ENCODE measurements around the gene SNPH.

DNA sequence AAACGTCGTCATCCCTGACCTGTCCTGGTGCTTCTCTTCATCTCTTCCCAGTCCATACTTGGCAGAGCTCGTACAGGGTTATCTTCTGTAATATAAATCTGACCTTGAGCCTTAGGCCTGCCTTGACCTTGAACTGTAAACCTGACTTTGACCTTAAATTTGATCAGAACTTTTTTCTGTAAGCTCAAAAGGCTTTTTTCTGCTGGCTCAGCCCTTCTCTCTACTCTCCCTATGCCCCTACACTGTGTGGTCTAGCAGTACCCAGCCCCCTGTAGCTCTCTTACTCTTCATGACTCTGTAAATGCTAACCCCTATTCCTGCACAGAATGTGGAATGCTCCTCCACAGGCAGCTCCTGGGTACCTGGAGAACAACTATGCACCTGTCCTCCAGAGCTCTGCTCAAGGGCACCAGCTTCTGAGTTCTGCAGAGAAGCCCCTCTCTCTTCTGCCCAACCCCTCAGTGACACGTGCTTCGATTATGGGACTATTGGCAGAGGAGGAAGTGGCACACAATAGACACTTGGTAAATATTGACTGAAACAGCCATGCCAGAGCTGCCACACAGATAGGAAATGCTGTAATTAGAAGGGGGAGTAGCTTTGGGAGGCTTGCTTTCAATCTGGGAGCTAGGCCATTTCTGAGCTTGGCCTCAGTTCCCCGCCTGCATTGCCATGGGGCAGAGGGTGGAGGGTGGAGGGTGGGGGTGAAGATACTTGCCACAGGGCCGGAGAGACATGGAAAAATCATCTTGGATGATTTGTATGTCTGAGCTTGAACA is 15.4 kb downstream of the SNPH start:
- TF ChIP-seq, protein P1, sequence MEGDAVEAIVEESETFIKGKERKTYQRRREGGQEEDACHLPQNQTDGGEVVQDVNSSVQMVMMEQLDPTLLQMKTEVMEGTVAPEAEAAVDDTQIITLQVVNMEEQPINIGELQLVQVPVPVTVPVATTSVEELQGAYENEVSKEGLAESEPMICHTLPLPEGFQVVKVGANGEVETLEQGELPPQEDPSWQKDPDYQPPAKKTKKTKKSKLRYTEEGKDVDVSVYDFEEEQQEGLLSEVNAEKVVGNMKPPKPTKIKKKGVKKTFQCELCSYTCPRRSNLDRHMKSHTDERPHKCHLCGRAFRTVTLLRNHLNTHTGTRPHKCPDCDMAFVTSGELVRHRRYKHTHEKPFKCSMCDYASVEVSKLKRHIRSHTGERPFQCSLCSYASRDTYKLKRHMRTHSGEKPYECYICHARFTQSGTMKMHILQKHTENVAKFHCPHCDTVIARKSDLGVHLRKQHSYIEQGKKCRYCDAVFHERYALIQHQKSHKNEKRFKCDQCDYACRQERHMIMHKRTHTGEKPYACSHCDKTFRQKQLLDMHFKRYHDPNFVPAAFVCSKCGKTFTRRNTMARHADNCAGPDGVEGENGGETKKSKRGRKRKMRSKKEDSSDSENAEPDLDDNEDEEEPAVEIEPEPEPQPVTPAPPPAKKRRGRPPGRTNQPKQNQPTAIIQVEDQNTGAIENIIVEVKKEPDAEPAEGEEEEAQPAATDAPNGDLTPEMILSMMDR (IDR thresholded peaks at IDR 0.05) = no peak
- no peak for TF ChIP-seq EP300 (IDR thresholded peaks at IDR 0.05)
- no peak for TF ChIP-seq POLR2A (IDR thresholded peaks at IDR 0.05)
